Measurements from ENCODE around the gene ARL14EPL.

The ARL14EPL gene

GRCh38 chr5:116032094-116032517 lies at the start of gene ARL14EPL:
ARL14EPL (plus strand) TSS chr5:116032472; CDS start chr5:116051466, 18,994 bp downstream.
- Mint-ChIP-seq H3K9me3 (no peaks in the 10 kb centered on the region), H3K27ac (peak within 1 kb of the TSS; percentile 80), H3K27me3 (peaks cover 2% of the 10 kb centered on the region), H3K4me1 (peaks cover 29% of the 10 kb centered on the region), H3K36me3 (no peaks in the 10 kb centered on the region), H3K4me3 (peak within 1 kb of the TSS; percentile 47)
- ATAC-seq (ENCODE audit: low read depth) (peak; percentile 90), DNase-seq (ENCODE audit: low spot score in 2 of 2) (peak in 1 of 2 donors; percentile 23)

- DNase-seq (ENCODE audit: low spot score in 2 of 2) (no peak), ATAC-seq (ENCODE audit: low read depth) (no peak)
- H3K27ac Mint-ChIP-seq: no peak overlapping the region
- H3K4me3 Mint-ChIP-seq: no peak overlapping the region
- no peaks in the 10 kb centered on the region for H3K9me3 Mint-ChIP-seq
- H3K27me3 Mint-ChIP-seq: peaks cover 6% of the 10 kb centered on the region
- no peaks in the 10 kb centered on the region for H3K4me1 Mint-ChIP-seq
- no peaks in the 10 kb centered on the region for H3K36me3 Mint-ChIP-seq
These were observed 48.8 kb upstream of the ARL14EPL start for GRCh38 chr5:115983519-115983918.

- no peak for DNase-seq (ENCODE audit: low spot score in 2 of 2)
- no peak overlapping the region for H3K4me3 Mint-ChIP-seq
- no peaks in the 10 kb centered on the region for H3K36me3 Mint-ChIP-seq
- H3K4me1 Mint-ChIP-seq: no peaks in the 10 kb centered on the region
- ATAC-seq (ENCODE audit: low read depth): no peak
- H3K27ac Mint-ChIP-seq: no peak overlapping the region
- H3K9me3 Mint-ChIP-seq: no peaks in the 10 kb centered on the region
- H3K27me3 Mint-ChIP-seq: no peaks in the 10 kb centered on the region
These were observed 46.2 kb upstream of the ARL14EPL start for GRCh38 chr5:115985802-115986757.

GRCh38 chr5:115988002-115988401 lies 44.3 kb upstream of the ARL14EPL start:
- Mint-ChIP-seq H3K4me1 (no peaks in the 10 kb centered on the region), H3K36me3 (no peaks in the 10 kb centered on the region), H3K27ac (no peak overlapping the region), H3K9me3 (no peaks in the 10 kb centered on the region), H3K4me3 (no peak overlapping the region), H3K27me3 (no peaks in the 10 kb centered on the region)
- ATAC-seq (ENCODE audit: low read depth) (no peak), DNase-seq (ENCODE audit: low spot score in 2 of 2) (no peak)

DNA sequence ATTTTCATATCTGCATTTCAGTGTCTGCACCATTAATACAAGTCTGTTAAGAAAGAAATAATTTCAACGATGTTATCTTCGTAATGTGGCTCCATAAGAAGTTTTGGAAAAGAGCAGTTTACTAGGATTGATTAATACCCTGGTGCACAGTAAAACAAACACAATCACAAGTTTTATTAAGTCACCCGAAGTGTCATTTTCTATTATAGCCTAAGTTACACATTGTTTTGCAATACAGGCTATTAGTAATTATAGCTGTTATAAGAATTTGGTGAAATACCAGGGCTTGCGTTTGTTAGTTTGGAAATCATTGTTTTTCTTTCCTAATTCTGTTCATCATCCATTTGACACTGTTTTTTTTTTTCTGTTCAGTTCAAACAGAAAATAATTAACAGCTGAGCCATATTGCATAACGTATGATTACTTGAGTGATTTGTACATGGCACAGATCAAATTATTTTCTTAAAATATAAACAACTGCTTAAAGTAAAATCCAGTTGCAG lies 39.4 kb upstream of the ARL14EPL start:
- Mint-ChIP-seq H3K27ac (no peak overlapping the region), H3K4me3 (no peak overlapping the region), H3K4me1 (no peaks in the 10 kb centered on the region), H3K27me3 (peaks cover 4% of the 10 kb centered on the region), H3K9me3 (no peaks in the 10 kb centered on the region), H3K36me3 (no peaks in the 10 kb centered on the region)
- ATAC-seq (ENCODE audit: low read depth) (no peak), DNase-seq (ENCODE audit: low spot score in 2 of 2) (no peak)

DNA sequence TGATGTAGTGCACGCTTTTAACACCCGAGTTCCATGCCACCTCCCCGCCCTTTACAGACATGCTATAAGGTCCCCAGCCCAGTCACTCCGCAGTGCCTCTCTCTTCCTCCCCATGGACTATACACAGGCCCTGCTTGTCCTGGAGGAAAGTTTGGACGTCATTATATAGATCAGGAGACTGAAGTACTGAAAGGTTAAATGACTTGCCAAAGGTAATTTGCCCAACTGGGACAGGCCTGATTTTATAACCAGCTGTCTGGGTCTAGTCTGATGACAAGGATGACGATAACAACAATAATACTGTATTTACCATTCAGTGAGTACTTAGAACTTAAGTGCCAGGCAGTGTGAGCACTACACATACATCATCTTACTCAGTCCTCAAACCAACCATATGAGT lies 36.9 kb upstream of the ARL14EPL start:
- Mint-ChIP-seq H3K4me3 (no peak overlapping the region), H3K36me3 (no peaks in the 10 kb centered on the region), H3K9me3 (no peaks in the 10 kb centered on the region), H3K27ac (no peak overlapping the region), H3K4me1 (no peaks in the 10 kb centered on the region), H3K27me3 (peaks cover 4% of the 10 kb centered on the region)
- no peak for DNase-seq (ENCODE audit: low spot score in 2 of 2)
- no peak for ATAC-seq (ENCODE audit: low read depth)

GRCh38 chr5:116002116-116002906 lies 30.0 kb upstream of the ARL14EPL start:
- no peaks in the 10 kb centered on the region for H3K36me3 Mint-ChIP-seq
- no peak overlapping the region for H3K4me3 Mint-ChIP-seq
- peaks cover 2% of the 10 kb centered on the region for H3K27me3 Mint-ChIP-seq
- DNase-seq (ENCODE audit: low spot score in 2 of 2) (no peak), ATAC-seq (ENCODE audit: low read depth) (no peak)
- no peaks in the 10 kb centered on the region for H3K9me3 Mint-ChIP-seq
- H3K27ac Mint-ChIP-seq: no peak overlapping the region
- no peaks in the 10 kb centered on the region for H3K4me1 Mint-ChIP-seq

- Mint-ChIP-seq H3K4me1 (no peaks in the 10 kb centered on the region), H3K4me3 (no peak overlapping the region), H3K9me3 (no peaks in the 10 kb centered on the region), H3K36me3 (no peaks in the 10 kb centered on the region), H3K27ac (no peak overlapping the region), H3K27me3 (no peaks in the 10 kb centered on the region)
- no peak for DNase-seq (ENCODE audit: low spot score in 2 of 2)
- no peak for ATAC-seq (ENCODE audit: low read depth)
These were observed 28.0 kb upstream of the ARL14EPL start for GRCh38 chr5:116004248-116004647.

GRCh38 chr5:116009806-116010205 lies 22.5 kb upstream of the ARL14EPL start:
- no peak for DNase-seq (ENCODE audit: low spot score in 2 of 2)
- H3K9me3 Mint-ChIP-seq: no peaks in the 10 kb centered on the region
- no peak overlapping the region for H3K4me3 Mint-ChIP-seq

DNA sequence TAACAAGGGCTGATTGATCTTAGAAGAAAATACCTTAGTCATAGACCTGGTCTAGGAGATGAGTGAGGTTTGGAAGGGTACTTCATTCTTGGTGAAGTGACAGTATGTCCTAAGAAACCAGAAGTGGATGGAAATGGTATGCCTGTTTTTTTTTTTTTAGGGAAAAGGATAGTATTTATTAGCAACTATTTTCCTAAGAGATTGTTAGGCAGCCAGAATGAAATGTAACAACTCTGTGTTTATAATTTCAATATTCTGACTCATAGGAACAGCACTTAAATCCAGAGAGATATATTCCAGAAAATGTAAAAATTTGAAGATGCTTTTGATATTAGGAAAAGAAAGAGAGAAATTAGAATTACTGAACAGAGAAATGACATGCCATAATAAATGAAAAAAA lies 21.2 kb upstream of the ARL14EPL start:
- DNase-seq (ENCODE audit: low spot score in 2 of 2): no peak
- H3K4me3 Mint-ChIP-seq: no peak overlapping the region
- H3K27me3 Mint-ChIP-seq: peaks cover 3% of the 10 kb centered on the region
- no peak for ATAC-seq (ENCODE audit: low read depth)
- no peak overlapping the region for H3K27ac Mint-ChIP-seq
- no peaks in the 10 kb centered on the region for H3K4me1 Mint-ChIP-seq
- H3K36me3 Mint-ChIP-seq: no peaks in the 10 kb centered on the region
- H3K9me3 Mint-ChIP-seq: no peaks in the 10 kb centered on the region

More at GRCh38 chr5:116009806-116010205, 22.5 kb upstream of the ARL14EPL start:
- Mint-ChIP-seq H3K27me3 (peaks cover 3% of the 10 kb centered on the region), H3K36me3 (no peaks in the 10 kb centered on the region), H3K27ac (no peak overlapping the region), H3K4me1 (no peaks in the 10 kb centered on the region)
- no peak for ATAC-seq (ENCODE audit: low read depth)

DNA sequence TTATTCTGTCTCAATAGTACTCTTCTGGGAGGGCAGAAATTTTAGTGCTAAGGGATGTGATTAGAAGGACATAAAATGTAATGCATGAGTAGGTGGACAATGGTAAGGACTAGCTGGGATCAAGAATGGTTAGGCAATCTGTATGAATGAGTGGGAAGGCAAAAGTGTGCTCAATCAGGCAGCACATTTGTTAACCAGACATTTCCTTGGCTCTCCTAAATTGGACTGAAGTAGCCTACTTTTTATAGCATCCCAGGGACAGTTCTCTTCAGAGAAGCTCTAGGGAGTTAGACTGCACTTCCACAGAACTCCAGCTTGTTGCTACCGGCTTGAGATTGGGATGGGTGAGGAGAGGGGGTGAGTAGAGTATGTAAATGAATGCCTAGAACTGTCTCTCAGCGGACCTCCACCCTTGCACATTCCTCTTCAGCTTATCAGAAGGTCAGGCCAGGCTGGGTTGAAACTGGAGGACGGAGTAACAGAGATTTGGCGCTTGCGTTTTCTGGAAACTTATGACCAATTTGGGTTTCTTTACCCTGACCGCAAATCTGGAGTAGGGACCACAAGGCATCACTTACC lies 19.0 kb upstream of the ARL14EPL start:
- no peaks in the 10 kb centered on the region for H3K9me3 Mint-ChIP-seq
- peaks cover 3% of the 10 kb centered on the region for H3K27me3 Mint-ChIP-seq
- H3K4me3 Mint-ChIP-seq: no peak overlapping the region
- ATAC-seq (ENCODE audit: low read depth) (no peak), DNase-seq (ENCODE audit: low spot score in 2 of 2) (no peak)
- H3K36me3 Mint-ChIP-seq: no peaks in the 10 kb centered on the region
- H3K27ac Mint-ChIP-seq: no peak overlapping the region
- no peaks in the 10 kb centered on the region for H3K4me1 Mint-ChIP-seq

DNA sequence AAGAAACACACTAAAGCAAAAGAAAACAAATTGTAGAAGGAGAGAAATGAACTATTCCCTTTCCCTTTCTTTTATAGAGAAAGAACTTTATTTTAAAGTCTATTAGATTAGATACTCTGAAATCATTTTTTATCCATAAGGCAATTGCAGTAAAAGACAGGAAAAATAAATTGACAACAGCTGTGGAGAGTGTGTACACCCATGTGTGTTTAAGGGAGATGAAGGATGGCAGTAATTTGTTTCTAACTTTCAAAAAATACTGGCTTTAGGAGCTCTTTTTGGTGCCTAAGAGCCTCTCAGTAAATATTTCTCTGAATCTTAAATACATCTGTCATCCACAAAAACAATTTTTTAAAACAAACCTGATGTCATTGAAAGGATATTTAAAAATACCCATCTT lies 18.3 kb upstream of the ARL14EPL start:
- Mint-ChIP-seq H3K27ac (no peak overlapping the region), H3K27me3 (peaks cover 5% of the 10 kb centered on the region), H3K9me3 (no peaks in the 10 kb centered on the region), H3K4me3 (no peak overlapping the region), H3K4me1 (no peaks in the 10 kb centered on the region), H3K36me3 (no peaks in the 10 kb centered on the region)
- ATAC-seq (ENCODE audit: low read depth) (no peak), DNase-seq (ENCODE audit: low spot score in 2 of 2) (no peak)

GRCh38 chr5:116023619-116024018 lies 8.7 kb upstream of the ARL14EPL start:
- H3K27ac Mint-ChIP-seq: no peak overlapping the region
- no peaks in the 10 kb centered on the region for H3K9me3 Mint-ChIP-seq
- peaks cover 6% of the 10 kb centered on the region for H3K27me3 Mint-ChIP-seq
- H3K4me1 Mint-ChIP-seq: peaks cover 2% of the 10 kb centered on the region
- no peaks in the 10 kb centered on the region for H3K36me3 Mint-ChIP-seq
- no peak overlapping the region for H3K4me3 Mint-ChIP-seq
- ATAC-seq (ENCODE audit: low read depth) (no peak), DNase-seq (ENCODE audit: low spot score in 2 of 2) (no peak)

- H3K27me3 Mint-ChIP-seq: peaks cover 4% of the 10 kb centered on the region
- H3K4me1 Mint-ChIP-seq: peaks cover 2% of the 10 kb centered on the region
- no peaks in the 10 kb centered on the region for H3K9me3 Mint-ChIP-seq
- DNase-seq (ENCODE audit: low spot score in 2 of 2) (no peak), ATAC-seq (ENCODE audit: low read depth) (no peak)
- no peaks in the 10 kb centered on the region for H3K36me3 Mint-ChIP-seq
- no peak overlapping the region for H3K4me3 Mint-ChIP-seq
- no peak overlapping the region for H3K27ac Mint-ChIP-seq
These were observed 6.4 kb upstream of the ARL14EPL start for GRCh38 chr5:116025866-116026265.

All from memory B cell (primary cell).